ENCODE measurements around the gene DNAH17. TPM values are rescaled to one million over a fixed set of nuclear protein-coding genes. Genes with fewer than 3 reads are reported as not detected.

DNAH17 gene
- total and polyA plus RNA-seq, 2 of the 8 experiments (the other 6 are each of a cell fraction or from before 2014, with no cell fraction given) = 0.14 to 0.67 TPM

DNA sequence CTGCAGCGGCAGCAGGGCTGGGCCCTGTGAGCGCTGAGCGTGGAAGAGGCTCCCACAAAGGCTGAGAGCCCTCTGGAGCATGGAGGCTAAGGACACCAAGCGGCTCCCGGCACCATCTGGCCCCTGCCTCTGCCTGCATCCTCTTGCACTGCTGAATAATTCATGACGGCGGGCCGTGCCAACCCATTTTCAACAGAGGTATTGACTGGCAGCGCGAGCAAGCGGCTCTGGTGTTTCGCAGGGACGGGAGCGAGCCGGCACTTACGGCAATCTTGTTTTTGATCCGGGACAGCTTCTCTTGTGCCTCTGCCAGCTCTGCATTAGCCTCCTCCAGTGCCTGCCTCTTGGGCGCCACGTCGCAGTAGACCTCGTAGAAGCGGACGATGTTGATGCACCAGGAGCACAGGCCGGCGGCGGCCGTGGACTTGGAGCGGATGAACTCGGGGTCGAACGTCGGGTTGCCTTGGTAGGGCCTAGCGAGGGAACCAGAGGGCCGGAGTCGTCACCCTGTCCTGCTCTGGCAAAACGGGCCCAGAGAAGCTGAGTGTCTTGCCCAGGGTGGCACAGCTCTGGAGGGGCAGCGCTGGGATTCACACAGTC, 118.4 kb downstream of the DNAH17 start (continued):
- TF ChIP-seq SP1 (IDR thresholded peaks at IDR 0.05; ENCODE audit: low read depth, low read length) (no peak), POU5F1 (IDR thresholded peaks at IDR 0.05; ENCODE audit: low read depth, low read length) (no peak), BRCA1 (IDR thresholded peaks at IDR 0.05; ENCODE audit: low read depth, low read length) (no peak)
